Epidermal melanocyte (primary cell): Measurements from ENCODE around the gene ADGRF1.

Source experiments
- DNase-seq: peaks from one replicate; pipeline ENCODE4 v3.0.0; 2011; ENCODE audit warnings: low spot score; ENCODE audit not compliant: insufficient read length

The ADGRF1 gene

DNA sequence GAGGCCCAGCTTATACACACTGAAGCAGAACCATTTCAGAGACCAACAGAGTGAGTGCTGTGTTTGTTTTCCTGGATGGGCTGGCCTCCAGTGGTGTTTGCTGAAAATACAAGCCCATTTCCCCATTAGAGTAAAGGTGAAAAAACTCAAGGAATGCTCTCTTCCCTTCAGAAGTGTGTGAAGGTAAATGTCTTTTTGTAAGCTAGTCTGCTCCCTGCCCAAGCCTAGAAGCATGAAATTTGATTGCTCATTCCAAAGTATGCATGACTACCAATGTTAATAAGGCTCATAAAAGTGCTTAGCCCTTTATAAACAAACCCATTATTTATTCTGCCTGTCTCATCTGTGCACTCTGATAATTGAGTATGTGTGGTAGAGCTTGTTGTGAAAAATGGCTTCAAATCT lies 59.1 kb downstream of the ADGRF1 start:
- no peak for DNase-seq

DNA sequence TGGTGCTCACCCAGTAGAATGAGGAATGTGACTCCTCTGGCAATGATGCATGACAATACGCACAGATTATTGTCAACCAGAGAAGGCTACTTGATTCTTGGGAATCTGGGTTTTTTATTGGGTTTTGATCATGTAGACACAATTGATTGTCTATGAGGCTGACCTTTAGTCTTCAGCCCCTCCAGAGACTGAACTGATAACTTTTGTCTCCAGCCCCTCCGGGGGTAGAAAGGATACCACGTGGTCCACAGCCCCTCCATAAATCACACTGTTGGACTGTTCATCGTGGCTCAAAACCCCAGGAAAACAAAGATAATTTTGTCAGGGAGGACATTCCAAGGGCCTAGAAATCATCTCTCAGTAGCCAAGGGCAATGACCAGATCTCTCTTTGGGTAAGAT lies 62.9 kb downstream of the ADGRF1 start:
- no peak for DNase-seq

DNA sequence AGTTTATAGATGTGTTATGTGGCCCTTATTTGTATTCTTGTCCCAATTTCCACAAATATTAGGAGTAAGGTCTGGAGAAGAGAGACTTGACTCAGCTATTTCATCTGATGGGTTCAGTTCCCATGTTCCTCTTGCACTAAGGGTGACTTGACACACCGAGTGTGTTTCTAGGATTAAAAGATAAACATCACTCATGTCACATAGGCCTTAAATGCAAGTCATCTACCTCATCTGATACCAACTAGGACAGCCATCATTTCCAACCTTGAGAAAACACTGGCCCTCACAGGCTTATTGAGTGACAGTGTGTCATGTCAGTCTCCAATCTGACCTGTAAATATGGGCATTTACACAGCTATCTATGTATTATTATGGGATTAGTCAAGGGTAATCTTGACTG lies 67.3 kb downstream of the ADGRF1 start:
- DNase-seq: no peak

- DNase-seq: no peak
Measured at GRCh38 chr6:46973029-46973428, 69.1 kb downstream of the ADGRF1 start.

- DNase-seq: no peak
Measured at GRCh38 chr6:46972531-46972930, 69.6 kb downstream of the ADGRF1 start.

- DNase-seq: no peak
Measured at GRCh38 chr6:46969206-46969605, 72.9 kb downstream of the ADGRF1 start.

DNA sequence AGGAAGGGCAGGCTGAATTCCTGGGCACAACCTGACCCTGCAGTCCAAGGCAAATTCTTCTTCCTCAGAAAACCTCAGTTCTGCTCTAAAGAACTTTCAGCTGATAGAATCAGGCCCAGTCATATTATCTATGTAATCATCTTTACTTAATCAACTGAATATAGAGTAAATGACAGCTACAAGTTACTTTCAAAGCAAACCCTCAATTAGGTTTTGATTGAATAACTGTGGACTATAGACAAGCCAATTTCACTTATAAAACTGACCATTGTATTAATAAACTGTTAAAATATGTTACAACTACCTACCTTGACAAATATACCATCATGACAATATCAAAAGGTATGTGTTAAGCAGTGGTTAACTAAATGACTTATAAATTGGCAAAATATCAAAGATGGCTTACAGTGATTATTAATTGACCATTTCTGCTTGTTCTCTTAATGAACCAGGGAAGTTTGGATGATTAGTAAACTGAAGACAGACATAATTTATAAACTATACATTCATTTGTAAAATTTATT lies 74.2 kb downstream of the ADGRF1 start:
- DNase-seq: no peak

GRCh38 chr6:46964716-46965519 lies 77.2 kb downstream of the ADGRF1 start:
- DNase-seq: no peak

GRCh38 chr6:46963626-46964025 lies 78.5 kb downstream of the ADGRF1 start:
- DNase-seq: no peak

GRCh38 chr6:46963039-46963438 lies 79.1 kb downstream of the ADGRF1 start:
- DNase-seq: no peak

DNA sequence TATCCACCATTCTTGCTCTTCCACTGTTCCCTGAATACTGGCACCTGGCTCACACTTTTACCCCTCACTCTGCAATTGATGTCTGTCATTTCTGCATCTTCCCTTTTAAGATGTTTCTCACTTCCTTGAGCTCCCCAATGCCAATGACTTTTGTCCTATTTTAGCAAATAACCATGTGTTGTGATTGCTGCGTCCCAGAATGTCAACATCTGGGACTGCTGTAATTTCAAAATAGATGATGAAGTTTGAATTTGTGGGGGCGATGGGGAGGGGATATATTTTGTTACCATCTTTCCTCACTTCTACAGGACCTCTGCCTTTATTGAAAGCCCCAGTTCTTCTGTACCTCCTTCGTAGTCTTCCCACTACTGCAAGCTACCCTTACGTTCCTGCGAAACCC lies 80.4 kb downstream of the ADGRF1 start:
- no peak for DNase-seq

DNA sequence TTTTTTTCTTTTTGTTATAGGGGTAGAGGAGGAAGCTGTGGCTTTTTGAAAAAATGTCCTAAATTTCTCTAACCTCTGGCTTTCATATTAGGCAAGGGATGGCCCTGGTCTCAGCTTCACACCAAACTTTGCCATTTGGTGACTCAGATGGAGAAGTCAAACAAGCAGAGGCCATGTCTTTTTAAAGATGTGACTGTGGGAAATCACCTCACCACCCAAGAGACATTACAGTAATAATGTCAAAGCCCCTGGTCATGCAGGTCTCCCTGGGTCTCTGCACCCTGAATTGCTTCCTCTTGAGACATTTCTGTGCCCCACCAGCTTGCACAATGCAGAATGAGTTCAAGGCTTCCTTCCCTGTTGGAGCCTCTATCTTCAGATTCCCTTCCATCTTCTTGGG lies 80.9 kb downstream of the ADGRF1 start:
- no peak for DNase-seq

DNA sequence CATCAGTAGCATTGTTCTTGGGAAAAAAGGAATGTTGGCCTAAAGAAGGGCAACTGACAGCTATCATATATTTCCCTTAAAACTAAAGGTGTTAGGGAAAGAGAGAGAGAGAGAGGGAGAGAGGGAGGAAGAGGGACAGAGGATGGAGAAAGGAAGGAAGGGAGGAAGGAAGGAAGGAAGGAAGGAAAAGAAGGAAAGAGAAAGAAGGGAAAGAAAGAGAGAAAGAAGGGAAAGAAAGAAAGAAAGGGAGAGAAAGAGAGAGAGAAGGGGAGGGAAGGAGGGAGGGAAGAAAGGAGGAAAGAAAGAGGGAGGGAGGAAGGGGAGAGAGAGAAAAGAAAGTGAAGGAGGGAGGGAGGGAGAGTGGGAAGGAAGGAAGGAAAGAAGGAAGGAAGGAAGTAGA lies 82.7 kb downstream of the ADGRF1 start:
- no peak for DNase-seq

DNA sequence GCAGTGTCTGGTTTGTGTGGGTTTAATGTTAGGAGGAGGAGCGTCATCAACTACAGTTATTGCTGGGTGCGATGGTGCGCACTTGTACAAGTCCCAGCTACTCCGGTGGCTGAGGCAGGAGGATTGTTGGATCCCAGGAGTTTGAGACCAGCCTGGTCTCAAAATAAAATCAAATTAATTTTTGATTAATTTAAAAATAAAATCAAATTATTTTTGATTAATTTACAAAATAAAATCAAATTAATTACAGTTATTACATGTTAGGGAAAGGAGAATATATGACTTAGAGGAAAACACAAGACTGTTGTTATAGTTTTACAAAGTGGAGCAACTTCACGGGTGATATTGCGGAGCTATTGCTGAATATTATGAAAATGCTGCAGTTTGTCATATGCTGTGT lies 85.7 kb downstream of the ADGRF1 start:
- no peak for DNase-seq

DNA sequence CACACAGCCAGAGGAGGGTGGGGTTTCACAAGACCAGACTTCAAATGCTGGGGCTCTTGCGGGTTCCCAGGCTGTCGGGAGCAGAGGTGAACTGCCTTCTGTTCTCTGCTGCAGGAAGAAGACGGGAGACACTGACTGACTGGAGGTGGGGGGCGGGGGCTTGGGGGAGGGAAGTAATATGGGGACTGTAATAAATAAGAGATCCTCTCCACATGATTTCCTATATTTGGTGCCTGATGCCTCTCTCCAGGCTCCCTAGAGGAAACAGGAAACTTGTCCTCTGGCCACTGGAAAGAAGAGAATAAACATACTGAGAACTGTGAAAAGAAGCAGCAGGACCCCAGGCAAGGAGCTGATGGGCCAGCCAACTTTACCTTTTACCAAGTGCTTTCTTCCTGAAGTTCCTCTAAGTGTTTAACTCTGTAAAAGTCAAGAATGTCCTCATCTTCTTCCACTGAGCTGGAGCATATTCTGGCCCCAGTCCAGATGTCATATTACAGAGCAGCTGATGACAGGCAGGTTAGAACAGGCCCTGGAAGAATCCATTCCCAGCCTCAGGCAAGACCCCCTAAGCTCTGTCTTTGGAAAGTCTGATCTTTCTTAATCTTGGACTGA lies 87.2 kb downstream of the ADGRF1 start:
- no peak for DNase-seq

DNA sequence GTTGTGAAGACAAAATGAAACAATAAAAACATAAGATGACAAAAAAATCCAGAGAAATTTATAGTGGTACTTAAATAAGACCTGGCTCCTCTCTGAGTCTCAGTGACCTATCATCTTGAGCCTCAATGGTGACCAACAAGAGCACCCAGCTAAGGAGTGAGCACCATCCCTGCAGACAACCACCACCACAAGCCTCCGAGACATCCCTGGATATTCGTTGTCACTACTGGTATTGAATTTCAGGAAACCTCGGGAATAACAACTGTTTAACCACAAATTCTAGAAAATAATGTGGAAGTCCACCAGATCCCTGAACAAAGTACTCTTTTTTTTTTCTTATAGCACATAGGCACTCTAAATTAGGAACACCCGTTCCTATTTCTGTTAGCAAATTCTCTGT lies 88.2 kb downstream of the ADGRF1 start:
- no peak for DNase-seq

DNA sequence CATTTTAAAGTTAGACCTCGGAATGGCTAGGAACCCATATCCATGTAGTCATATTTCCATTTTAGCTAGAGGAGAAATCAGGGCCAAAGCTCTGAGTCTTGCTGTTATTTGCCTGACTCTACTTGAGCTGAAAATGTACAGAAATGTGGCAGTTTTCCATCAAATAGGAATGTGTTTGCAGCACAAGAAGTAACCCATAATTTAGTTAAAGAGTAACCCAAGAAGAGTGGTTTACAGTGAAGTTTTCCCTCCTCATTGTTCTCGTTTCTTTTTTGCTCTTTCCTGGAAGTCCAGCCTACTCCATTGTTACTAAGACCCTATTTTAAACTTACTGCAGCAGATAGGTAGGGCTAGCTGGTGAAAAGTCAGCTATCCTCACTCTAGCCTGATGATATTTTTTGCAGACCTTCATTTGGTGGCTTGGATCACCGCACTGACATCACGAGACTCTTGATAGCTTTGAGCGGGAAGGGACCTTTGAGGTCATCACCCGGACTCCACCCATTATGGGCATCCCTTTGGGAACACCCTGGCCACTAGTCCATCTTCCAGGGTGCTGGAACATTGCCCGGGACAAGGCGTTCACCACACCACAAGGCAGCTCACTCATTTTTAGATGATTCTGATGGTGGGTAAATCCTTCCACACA lies 92.4 kb downstream of the ADGRF1 start:
- DNase-seq: no peak

- DNase-seq: no peak
Measured at GRCh38 chr6:46948699-46949098, 93.4 kb downstream of the ADGRF1 start.
